Measurements from ENCODE around the gene A3GALT2.

Gene A3GALT2

DNA sequence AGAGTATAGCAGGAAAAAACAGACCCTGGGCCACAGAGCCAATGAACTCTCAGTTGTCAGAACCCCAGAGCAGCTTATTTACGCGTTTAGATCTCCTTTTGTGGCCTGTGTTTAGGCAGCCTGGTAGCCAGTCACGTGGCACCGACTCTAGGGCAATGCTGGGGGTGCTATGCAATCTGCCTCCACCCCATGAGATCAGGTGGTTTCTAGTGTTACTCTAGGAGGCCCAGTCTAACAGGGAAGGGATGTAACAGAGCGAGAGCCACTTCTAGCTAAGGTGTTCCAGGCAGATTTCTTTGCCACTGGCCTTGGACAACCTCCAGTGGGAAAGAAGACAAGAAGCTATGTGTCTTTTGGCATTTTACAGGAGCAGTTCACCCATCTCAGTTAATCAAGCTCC lies 12.0 kb upstream of the A3GALT2 start:
- no peak for DNase-seq (ENCODE audit: extremely low read depth in 1 of 2, low read depth in 1 of 2)

DNA sequence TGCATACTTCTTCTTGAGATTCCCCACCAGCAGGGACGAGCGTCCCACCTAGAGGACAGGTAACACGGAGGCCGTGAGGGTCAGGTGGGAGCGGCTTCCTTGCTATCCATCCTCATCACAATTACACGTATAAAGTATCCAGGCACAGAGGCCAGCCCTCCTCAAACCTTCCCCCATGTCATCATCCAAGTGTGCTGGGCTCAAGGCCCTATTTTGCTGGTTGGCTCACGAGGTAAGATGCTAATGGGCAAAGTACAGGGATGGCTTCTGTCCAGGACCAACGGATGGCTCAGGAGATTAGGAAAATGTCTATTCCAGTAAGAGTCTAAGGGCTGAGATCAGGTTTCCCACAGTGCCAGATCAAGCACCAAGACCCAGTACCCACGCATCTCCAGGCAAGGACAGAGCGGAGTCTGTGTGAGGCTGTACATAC lies 11.5 kb upstream of the A3GALT2 start:
- no peak for DNase-seq (ENCODE audit: extremely low read depth in 1 of 2, low read depth in 1 of 2)

DNA sequence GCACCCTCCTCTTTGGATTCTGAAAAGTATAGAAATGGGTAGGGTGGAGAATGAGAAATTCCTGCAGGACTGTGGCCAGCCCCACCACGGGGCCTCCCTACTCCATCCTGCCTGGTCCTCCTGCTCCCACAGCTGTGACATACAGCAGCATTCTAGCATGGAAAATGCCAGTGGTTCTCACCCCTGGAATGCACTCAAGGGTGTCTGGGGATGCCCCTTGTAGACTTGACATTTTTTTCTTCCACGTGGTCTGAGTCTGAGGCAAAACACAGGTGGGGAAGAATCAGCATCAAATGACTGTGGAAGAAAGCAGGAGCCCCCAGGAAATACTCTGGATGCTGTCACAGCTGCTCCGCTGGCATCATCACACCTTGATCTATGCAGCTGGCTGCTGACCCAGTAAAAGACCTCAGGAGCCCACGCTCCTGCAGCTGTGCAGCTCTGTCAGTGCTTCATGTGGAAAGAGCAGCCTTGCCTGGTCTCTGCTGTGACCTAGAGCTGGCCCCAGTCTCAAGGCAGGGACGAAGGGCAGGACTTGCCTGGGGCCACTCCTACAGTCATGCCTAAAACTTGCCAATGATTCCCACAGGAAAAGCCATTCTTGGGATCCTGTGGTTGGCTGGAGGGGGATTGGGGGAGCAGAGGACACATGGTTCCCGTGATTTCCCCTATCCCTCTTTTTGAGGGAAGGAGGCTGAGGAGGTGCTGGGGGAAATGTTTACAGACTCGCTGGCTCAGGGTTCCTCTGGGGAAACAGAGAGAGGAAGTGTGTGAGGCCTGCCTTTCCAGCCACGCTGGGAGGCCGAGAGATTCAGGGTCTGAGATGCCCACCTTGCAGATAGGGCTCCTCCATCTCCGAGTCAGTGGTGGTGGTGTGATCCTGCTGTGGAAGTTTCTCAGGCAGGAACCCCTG lies 10.8 kb upstream of the A3GALT2 start:
- DNase-seq (ENCODE audit: extremely low read depth in 1 of 2, low read depth in 1 of 2) = no peak

DNA sequence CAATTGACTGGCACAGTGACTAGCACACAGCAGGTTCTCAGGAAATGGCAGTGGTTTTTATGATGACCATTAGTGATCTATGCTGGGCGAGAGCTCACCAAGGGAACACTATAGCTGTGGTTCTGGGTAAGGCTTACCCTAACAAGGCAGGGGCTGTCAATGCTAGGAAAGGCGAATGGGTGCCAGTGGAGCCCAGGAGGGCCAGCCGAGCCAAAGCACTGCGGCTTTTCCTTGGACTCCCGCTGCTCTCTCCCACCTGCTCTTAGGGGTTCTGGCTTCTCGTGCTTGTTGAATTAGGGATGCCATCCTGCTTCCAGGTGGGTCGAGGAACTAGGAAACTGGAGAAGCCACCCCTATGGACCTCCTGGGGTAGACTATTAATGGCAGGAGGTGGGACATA lies 10.0 kb upstream of the A3GALT2 start:
- no peak for DNase-seq (ENCODE audit: extremely low read depth in 1 of 2, low read depth in 1 of 2)

DNA sequence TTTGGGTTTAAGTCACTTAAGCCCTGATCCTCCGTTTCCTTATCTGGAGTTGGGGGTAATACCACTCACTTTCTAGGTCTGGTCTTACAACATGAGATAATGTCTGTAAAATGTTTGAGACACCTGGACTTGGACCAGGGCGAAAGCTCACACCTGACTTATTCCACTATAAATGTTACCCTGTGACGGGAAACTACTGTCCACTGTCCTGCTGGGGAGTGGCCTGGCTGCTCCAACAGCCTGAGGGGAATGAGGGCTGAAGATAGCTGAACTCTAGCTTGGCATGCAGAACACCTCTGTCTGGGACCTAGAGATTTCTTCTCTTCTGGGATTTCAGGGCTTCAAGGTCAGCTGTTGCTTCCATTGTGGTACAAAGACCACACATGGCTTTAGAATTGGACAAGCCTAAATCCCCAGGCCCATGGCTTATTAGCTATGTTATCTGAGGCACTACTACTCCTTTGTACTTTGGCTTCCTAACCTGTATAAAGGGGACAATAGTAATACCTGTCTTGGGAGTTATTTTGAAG lies 9.5 kb upstream of the A3GALT2 start:
- DNase-seq (ENCODE audit: extremely low read depth in 1 of 2, low read depth in 1 of 2) = no peak

DNA sequence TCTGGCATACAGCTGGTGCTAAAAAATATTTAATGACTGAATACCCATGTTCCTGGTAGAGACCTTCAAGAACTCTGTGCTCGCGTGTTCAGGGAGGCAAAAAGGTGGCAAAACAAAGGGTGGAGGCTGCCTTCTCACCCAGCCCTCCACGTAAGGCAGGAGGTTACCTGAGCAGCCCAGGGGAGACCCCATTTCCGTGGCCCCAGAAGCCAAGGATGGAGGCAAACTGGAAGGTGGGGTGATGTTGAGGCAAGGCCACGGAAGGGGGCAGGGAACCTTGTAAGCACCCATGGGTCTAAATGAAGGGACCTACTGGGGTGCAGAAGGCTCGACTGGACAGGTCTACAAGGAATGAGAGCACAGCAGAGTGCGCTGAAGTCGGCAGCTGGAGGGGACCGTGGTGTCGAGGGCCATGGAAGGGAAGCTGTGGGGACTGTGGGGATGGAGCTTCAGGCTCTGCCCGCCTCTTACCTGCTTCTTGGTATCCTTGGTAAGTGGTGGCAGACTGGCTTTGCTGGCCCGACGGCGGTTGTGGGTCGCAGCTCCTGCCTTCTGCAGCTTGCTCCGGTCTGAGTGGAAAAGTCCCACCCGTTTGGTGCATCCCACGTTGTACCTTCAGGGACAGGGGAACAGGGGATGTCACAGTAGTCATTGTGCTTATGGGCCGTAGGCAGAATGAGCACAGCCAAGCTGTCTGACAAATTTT lies 8.9 kb upstream of the A3GALT2 start:
- no peak for DNase-seq (ENCODE audit: extremely low read depth in 1 of 2, low read depth in 1 of 2)

DNA sequence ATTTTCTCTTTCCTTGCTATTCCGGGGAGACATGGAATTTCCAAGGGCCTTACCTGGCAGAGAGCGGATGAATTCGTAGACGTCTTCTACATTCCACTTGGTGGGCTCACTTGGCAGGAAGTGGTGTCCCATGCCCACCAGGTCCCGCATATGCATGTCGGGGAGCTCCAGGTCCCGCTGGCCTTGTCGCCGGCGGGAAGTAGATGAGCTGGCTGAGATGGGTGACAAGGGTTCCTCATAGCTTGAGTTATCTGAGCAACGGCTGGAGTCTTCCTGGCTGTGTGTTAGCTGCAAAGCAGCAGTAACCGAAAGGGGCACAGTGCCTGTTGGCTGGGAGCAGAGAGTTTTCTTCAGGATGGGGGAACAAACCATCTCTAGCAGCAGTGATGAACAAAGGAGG lies 7.9 kb upstream of the A3GALT2 start:
- no peak for DNase-seq (ENCODE audit: extremely low read depth in 1 of 2, low read depth in 1 of 2)

DNA sequence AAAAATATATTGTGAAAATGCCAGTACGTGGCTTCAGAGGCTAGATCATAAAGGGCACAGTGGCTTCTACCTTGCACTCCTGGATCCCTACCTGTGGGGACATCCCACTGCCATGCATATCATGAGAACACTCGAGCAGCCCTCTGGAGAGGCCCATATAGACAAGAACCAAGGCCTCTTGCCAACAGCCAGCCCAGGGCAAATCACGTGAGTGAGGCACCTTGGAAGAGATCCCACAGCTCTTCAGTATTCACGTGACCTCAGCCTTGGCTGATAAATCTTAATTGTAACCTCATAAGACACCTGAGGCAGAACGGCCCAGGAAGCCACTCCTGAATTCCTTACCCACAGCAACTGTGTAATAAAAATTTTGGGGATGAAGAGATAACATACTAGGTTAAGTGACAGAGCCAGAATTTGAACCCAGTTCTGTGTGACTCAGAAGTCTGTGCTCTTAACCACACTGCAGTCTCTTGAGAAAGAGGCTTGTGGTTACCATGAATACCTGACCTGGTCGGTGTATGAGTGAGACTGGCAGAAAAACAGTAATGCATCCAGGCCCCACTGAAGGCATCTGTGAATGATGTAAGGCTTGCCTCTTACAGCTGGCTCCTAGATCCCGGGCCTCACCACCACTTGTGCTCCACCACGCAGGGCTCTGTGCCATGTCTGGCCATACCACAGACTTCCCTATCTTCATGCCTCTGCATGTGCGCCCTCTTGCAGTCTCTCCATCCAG lies 6.9 kb upstream of the A3GALT2 start:
- DNase-seq (ENCODE audit: extremely low read depth in 1 of 2, low read depth in 1 of 2) = no peak

DNA sequence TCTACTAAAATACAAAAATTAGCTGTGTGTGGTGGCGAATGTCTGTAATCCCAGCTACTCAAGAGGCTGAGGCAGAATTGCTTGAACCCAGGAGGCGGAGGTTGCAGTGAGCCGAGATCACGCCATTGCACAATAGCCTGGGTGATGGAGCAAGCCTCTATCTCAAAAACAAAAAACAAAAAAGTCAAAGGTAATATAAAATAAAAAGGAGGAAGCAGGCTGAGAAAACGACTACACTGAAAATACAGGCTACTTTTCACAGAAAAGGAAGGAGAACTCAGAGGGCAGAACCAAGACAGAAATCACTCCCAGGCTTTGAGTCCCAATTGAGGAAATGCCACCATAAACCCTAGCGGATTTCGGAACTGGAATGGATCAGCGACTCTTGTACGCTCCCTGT lies 5.9 kb upstream of the A3GALT2 start:
- DNase-seq (ENCODE audit: extremely low read depth in 1 of 2, low read depth in 1 of 2) = no peak

DNA sequence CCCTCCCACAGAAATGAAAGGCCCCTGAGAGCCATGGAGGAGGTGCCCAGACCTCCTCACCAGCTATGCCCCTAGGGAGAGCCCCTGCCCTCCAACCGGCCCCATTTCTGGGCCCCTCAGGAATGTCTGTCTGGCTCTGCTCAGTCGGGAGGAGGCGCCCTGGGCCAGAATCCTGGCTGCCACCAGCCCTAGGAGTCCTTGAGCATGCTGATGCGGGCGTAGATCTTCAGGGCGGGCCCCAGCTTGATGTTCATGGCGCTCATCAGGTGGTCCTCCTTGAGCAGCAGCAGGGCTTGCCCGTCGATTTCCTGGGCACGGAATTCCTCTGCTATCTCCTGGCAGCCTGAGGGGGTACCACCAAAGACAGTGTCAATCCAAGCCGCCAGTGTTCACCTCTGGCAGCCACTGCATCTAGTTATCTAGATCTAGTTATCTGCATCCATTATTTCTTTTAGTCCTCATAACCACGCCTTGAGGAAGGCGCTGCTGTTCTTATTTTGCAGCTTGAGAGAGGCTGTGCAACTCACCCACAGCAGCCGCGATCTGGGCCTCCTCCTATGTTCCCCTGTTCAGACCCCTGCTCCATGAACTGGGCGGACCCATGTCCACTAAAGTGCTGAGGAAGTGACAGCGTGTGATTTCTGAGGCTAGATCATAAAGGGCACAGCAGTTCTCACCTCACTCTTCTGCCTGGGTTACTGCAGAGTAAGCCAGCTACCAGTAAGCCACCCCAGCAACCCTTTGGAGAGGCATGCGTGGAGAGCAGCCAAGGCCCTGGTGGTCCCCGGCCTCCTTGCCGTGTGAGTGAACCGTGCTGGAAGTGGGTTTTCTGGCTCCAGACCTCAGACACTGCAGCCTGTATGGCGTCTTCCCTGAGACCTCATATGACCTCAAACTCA lies 4.0 kb upstream of the A3GALT2 start:
- DNase-seq (ENCODE audit: extremely low read depth in 1 of 2, low read depth in 1 of 2) = no peak

DNA sequence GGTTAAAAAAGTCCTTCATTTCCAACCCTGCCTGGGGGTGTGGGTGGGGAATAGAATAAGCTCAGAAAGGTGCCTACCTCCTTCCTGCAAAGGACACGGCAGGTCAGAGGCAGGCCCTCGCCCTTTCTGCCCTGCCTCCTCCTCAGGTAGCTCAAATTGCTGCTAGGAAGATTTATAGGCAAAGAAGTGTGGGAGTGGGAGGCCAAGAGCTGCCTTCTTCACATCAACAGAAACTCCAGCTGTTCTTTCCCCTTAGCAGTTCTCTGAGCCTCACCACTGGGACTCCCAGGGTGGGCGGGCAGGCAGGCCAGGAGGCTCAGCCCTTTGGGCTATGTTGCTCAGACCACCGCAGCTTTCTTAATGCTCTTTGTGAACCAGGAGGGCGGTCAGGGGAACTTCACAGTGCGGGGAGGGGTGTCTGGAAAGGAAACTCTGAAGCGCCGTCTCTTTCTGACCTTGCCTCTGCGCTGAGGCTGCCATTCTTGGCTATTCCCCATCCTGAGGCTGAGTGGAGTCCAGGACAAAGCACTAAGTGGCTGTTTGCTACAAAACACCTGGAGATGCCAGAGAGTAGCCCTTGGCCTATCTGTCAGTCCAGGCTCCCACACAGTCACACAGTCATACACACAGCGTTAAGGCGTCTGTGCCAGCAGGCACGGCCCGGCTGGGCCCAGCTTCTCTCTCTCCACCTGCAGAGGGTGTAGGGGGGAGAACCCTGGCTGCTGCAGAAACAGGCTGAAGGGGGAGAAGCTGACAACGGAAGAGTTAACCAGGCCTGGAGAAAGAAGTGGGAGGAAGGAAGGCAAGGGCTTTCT lies 3.0 kb upstream of the A3GALT2 start:
- no peak for DNase-seq (ENCODE audit: extremely low read depth in 1 of 2, low read depth in 1 of 2)

DNA sequence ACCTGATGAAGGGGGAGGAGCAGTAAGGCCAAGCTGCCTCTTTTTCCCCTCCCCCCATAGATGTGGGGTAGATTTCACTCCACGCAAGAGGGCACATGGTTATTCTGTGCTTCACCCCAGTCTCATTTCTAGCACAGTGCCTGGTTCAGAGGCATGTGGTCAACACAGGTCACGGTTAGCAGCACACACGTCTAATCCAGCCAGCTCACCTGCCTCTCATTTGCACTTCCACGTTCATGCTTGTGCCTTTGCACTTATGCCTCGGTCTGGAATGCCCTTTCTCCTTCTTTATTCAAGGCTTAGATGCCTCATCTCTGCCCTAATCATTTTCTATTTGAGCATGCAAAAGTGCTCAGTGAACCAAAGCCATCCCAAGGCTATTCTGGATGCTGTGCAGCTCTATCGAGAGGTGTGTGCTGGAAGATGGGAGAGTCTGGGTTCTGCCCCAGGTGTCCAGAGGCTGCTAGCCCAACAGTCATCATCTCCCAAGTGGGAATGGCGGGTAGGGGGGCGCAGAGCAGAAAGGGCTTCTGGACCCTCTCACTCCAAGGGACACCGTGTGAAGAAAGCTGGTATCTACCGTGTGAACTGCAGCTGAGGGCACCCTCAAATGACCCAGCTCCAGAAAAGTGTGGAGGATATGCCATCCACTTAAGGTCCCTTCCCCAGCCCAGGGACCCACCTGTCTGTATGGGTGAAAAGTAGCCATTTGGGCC lies 2.1 kb upstream of the A3GALT2 start:
- DNase-seq (ENCODE audit: extremely low read depth in 1 of 2, low read depth in 1 of 2) = no peak

DNA sequence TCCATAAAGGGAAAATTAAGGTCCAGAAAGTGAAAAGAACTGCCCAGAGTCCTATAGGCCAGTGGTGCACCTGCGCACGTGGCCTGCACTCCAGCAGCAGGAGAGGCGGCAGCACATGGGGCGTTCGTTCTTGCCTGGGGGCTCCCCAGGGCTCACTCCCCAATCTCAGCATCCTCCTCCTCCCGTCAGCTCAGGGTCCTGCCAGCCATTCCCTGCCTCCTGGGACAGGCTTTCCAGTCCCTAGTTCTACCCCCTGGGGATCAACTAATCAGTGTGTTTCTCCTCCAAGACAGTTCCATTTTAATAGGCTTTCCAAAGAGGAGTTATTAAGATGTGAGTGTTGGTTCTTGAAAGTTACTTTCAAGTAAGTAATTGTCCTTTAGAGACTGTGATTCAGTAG lies 1.2 kb upstream of the A3GALT2 start:
- DNase-seq (ENCODE audit: extremely low read depth in 1 of 2, low read depth in 1 of 2) = no peak

DNA sequence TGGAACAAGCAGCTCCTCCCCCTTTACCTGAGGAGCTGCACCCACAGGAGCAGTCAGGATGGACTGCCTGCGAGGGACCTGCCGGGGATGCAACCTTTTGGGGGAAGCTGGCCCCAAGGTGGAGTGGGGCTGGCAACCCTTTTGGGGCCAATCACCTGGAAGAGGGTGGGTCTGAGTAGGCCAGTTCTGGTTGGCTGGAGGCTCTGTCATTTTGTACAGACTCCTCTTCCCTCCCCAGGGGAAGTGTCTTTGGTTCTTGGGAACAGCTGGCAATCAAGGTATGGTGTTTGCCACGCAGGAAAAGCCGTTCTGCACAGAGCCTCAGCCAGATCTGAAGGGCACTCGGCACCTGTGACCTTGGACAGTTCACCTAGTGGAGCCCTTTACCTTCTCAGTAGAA lies 280 bp upstream of the A3GALT2 start:
- no peak for DNase-seq (ENCODE audit: extremely low read depth in 1 of 2, low read depth in 1 of 2)

DNA sequence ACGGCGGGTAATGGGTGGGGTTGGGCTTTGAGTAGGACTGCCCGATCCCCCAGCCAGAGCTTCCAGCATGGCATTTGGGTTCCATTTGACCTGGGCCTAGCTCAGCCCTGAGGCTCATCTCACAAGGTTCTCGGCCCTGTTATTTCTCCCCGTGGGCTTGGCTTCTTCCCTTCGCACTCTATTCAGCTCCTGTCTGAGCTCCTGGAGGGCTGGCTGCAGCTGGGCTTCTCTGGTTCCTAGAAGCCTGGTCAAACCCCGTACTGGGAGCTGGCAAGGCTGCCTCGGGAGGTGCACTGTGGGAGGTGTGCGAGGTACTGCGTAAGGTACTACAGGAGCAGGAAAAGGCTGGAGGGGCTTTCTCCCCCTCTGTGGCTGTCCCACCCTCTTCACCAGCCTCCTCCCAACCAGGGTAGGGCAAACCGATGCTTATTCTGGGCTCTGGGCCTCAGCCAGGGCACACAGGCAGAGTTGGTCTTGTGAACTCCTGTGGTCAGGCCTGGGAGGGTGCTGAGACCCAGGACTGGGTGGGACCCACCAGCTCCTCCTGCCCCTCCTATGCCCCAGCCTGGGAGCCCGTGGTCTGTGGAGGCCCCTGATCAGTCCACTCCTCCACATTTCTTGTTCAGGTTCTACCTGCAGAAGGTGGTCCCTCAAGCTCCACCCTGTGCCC lies 814 bp downstream of the A3GALT2 start:
- DNase-seq (ENCODE audit: extremely low read depth in 1 of 2, low read depth in 1 of 2) = no peak

DNA sequence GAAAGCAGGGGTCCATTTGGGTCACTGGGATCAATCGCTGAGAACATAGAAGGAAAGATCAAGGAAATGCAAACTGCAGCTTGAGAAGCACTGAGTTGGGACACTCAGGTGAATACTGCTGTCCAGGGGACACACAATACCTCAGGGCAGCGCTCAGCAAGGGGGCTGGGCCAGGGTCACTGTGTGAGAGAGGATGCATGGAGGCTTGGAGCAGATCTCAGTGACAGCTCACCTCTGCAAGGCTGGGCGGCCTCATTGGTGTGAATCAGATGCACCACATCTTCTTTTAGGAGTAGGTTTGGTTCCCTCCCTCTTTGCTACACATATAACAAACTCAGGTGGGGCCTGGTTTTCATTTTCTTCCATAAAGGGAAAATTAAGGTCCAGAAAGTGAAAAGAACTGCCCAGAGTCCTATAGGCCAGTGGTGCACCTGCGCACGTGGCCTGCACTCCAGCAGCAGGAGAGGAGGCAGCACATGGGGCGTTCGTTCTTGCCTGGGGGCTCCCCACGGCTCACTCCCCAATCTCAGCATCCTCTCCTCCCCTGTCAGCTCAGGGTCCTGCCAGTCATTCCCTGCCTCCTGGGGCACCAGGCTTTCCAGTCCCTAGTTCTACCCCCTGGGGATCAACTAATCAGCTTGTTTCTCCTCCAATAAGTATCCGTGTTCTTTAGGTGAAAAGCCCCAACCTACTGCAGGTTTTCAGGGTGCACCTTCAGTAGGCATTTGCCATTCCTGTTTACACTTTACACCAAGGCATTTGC lies 1.5 kb downstream of the A3GALT2 start:
- no peak for DNase-seq (ENCODE audit: extremely low read depth in 1 of 2, low read depth in 1 of 2)

DNA sequence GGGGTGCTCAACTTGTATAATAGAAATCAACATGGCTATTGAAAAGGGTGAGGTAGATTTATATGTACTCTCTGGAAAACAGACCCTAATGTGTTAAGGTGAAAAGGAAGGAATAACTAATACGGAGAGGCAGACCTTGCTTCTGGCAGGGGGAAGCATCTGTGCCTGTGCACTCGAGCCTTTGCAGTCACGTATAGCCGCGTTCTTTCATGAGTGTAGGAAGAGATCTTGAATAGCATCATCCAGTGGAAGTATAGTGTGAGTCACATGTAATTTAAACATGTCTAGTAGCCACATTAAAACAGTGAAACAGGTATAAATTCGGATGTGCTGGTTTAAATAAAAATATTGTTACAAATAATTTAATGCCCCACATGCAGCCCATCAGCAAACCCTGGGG lies 3.0 kb downstream of the A3GALT2 start:
- no peak for DNase-seq (ENCODE audit: extremely low read depth in 1 of 2, low read depth in 1 of 2)

DNA sequence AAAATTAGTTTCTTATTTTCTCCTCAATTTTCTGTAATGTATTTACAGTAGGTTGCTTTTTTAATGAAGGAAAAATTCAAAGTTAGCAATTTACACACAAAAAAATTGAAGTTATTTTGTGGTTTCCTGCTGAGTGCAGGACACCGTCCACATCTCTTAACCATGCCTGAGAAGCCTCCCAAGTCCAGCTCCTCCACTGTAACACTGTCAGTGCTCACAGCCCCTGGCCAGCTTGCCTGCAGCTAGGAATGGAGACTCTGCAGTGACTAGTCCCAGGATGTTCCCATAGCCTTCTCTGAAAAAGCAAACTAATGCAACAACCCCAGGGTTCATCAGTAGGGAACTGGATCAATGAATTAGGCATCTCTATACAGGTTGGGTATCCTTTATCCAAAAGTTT lies 3.5 kb downstream of the A3GALT2 start:
- DNase-seq (ENCODE audit: extremely low read depth in 1 of 2, low read depth in 1 of 2) = no peak
